ENCODE data around the gene PDE4B. TPM values are rescaled to one million over a fixed set of nuclear protein-coding genes. Genes with fewer than 3 reads are reported as not detected.

The PDE4B gene
- total RNA-seq, 2 experiments from 2014 or later, result 2.4 to 3.1 TPM

- no peaks in the 10 kb centered on the region for H3K9me2 ChIP-seq (ENCODE audit: insufficient read depth, low read length)
- BruUV-seq (replicated peaks), result no TSS peak
- H3K4me3 ChIP-seq (ENCODE audit: low read depth, low read length, poor library complexity, severe bottlenecking), result no peak overlapping the region
- intact Hi-C loops (cut with micrococcal nuclease; ENCODE audit: unreplicated experiment), result no loop called here
- H3K79me2 ChIP-seq (ENCODE audit: insufficient read depth, low read depth, low read length), result no peaks in the 10 kb centered on the region
- ChIA-PET POLR2A (interaction anchor here (0.6 to 2.0 kb wide), 7 partner anchors 9 to 780 kb away, joined by 3 to 5 read pairs (median 4); no protein-coding TSS in a partner anchor), CTCF (ENCODE audit: unreplicated experiment) (interaction anchor here (1.2 kb wide), 1 partner anchor 236 kb away, joined by 3 read pairs; no protein-coding TSS in a partner anchor)
- no peak overlapping the region for H2AFZ ChIP-seq (ENCODE audit: low read length)
- H3K9me3 ChIP-seq (ENCODE audit: low read length), result no peaks in the 10 kb centered on the region
- TF ChIP-seq CTCF (conservative IDR thresholded peaks at IDR 0.05; ENCODE audit: low read length) (no peak), EZH2phosphoT487 (IDR thresholded peaks at IDR 0.05; ENCODE audit: borderline replicate concordance, low read depth, low read length) (no peak)
- no peaks in the 10 kb centered on the region for H3K4me1 ChIP-seq (ENCODE audit: insufficient read depth, low read length, poor library complexity, severe bottlenecking)
- H3K36me3 ChIP-seq (ENCODE audit: insufficient read depth, low read length), result no peaks in the 10 kb centered on the region
- no peak overlapping the region for H3K4me2 ChIP-seq (ENCODE audit: low read length)
- H3K27ac ChIP-seq (ENCODE audit: low read depth, low read length, poor library complexity, severe bottlenecking), result no peak overlapping the region
- no peak for DNase-seq (ENCODE audit: low spot score)
- no peaks in the 10 kb centered on the region for H4K20me1 ChIP-seq (ENCODE audit: insufficient read depth, low read length)
Measured at GRCh38 chr1:66208632-66209031, 415.9 kb downstream of the PDE4B start.

GRCh38 chr1:66210635-66211244 is 418.0 kb downstream of the PDE4B start:
- no peak for DNase-seq (ENCODE audit: low spot score)
- ChIA-PET CTCF (ENCODE audit: unreplicated experiment) (no interaction called here), POLR2A (interaction anchor here (0.6 kb wide), 1 partner anchor 708 kb away, joined by 3 read pairs; no protein-coding TSS in a partner anchor)
- no TSS peak for BruUV-seq (replicated peaks)
- TF ChIP-seq EZH2phosphoT487 (IDR thresholded peaks at IDR 0.05; ENCODE audit: borderline replicate concordance, low read depth, low read length), result no peak
- no peak for TF ChIP-seq CTCF (conservative IDR thresholded peaks at IDR 0.05; ENCODE audit: low read length)
- no peak overlapping the region for H2AFZ ChIP-seq (ENCODE audit: low read length)
- H3K9me2 ChIP-seq (ENCODE audit: insufficient read depth, low read length), result no peaks in the 10 kb centered on the region
- no peaks in the 10 kb centered on the region for H3K79me2 ChIP-seq (ENCODE audit: insufficient read depth, low read depth, low read length)
- no peak overlapping the region for H3K4me3 ChIP-seq (ENCODE audit: low read depth, low read length, poor library complexity, severe bottlenecking)
- H3K36me3 ChIP-seq (ENCODE audit: insufficient read depth, low read length), result no peaks in the 10 kb centered on the region
- no peak overlapping the region for H3K27ac ChIP-seq (ENCODE audit: low read depth, low read length, poor library complexity, severe bottlenecking)
- no peak overlapping the region for H3K4me2 ChIP-seq (ENCODE audit: low read length)
- intact Hi-C loops (cut with micrococcal nuclease; ENCODE audit: unreplicated experiment), result no loop called here
- no peaks in the 10 kb centered on the region for H3K4me1 ChIP-seq (ENCODE audit: insufficient read depth, low read length, poor library complexity, severe bottlenecking)
- H3K9me3 ChIP-seq (ENCODE audit: low read length), result no peaks in the 10 kb centered on the region
- no peaks in the 10 kb centered on the region for H4K20me1 ChIP-seq (ENCODE audit: insufficient read depth, low read length)

- BruUV-seq (replicated peaks), result no TSS peak
- no peak for TF ChIP-seq EZH2phosphoT487 (IDR thresholded peaks at IDR 0.05; ENCODE audit: borderline replicate concordance, low read depth, low read length)
- TF ChIP-seq CTCF (conservative IDR thresholded peaks at IDR 0.05; ENCODE audit: low read length), result no peak
- POLR2A ChIA-PET, result interaction anchor here (0.6 kb wide), 1 partner anchor 39 kb away, joined by 3 read pairs; no protein-coding TSS in a partner anchor
- no peaks in the 10 kb centered on the region for H3K79me2 ChIP-seq (ENCODE audit: insufficient read depth, low read depth, low read length)
- H3K4me3 ChIP-seq (ENCODE audit: low read depth, low read length, poor library complexity, severe bottlenecking), result no peak overlapping the region
- no peaks in the 10 kb centered on the region for H3K9me3 ChIP-seq (ENCODE audit: low read length)
- intact Hi-C loops (cut with micrococcal nuclease; ENCODE audit: unreplicated experiment), result no loop called here
- H3K27ac ChIP-seq (ENCODE audit: low read depth, low read length, poor library complexity, severe bottlenecking), result no peak overlapping the region
- H3K4me2 ChIP-seq (ENCODE audit: low read length), result no peak overlapping the region
- H2AFZ ChIP-seq (ENCODE audit: low read length), result no peak overlapping the region
- H3K36me3 ChIP-seq (ENCODE audit: insufficient read depth, low read length), result no peaks in the 10 kb centered on the region
- DNase-seq (ENCODE audit: low spot score), result no peak
- CTCF ChIA-PET (ENCODE audit: unreplicated experiment), result no interaction called here
- no peaks in the 10 kb centered on the region for H4K20me1 ChIP-seq (ENCODE audit: insufficient read depth, low read length)
- H3K9me2 ChIP-seq (ENCODE audit: insufficient read depth, low read length), result no peaks in the 10 kb centered on the region
- H3K4me1 ChIP-seq (ENCODE audit: insufficient read depth, low read length, poor library complexity, severe bottlenecking), result no peaks in the 10 kb centered on the region
Measured at GRCh38 chr1:66211521-66211920, 418.8 kb downstream of the PDE4B start.
